LHCN-M2 (cell line): ENCODE measurements around the gene GALNTL6. TPM values are rescaled to one million over a fixed set of nuclear protein-coding genes. Genes with fewer than 3 reads are reported as not detected.
"Not testable (repeated sequence)": the region's sequence is repeated elsewhere in the genome, so short reads cannot be mapped to it uniquely, and the experiment has no call there.

Experiments used
- DNase-seq: peaks from one replicate; pipeline ENCODE4 v3.0.0-alpha.2; 2012; ENCODE audit warnings: low read depth
- total RNA-seq: library from RNA; depleted of rRNA; stranded (reverse); fragments of >200 nt; gene quantifications from 2 replicates; pipeline ENCODE4 v1.2.3, GENCODE V29; 2014

Gene GALNTL6
- total RNA-seq, 1 experiment from 2014 or later = 0.06 TPM

- DNase-seq = no peak
Observed at GRCh38 chr4:172379834-172380233, 566.6 kb downstream of the GALNTL6 start.

GRCh38 chr4:172390331-172390730 lies 577.1 kb downstream of the GALNTL6 start:
- peak; percentile 48 for DNase-seq

GRCh38 chr4:172392741-172393140 lies 579.5 kb downstream of the GALNTL6 start:
- DNase-seq = no peak

GRCh38 chr4:172393220-172393619 lies 580.0 kb downstream of the GALNTL6 start:
- no peak for DNase-seq

GRCh38 chr4:172404676-172405075 lies 591.5 kb downstream of the GALNTL6 start:
- DNase-seq = no peak

GRCh38 chr4:172410363-172410762 lies 597.2 kb downstream of the GALNTL6 start:
- no peak for DNase-seq

DNA sequence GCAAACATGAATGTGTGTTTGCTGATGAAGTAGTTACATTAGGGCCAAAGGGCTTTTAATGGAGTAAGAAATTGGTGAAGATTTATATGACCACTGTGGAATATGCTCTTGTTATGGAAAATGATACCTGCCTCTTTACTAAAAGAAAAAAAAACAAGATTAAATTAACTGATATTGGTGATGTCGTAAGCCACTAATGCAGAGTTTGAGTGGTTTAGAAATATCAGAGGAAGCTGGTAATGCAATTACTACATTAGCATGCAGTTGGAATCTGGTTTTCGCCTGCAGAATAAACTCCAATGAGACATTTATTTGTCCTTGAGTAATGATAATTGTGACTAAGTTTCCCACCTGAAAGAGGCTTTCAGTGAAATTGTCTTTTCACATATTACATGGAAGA lies 597.9 kb downstream of the GALNTL6 start:
- no peak for DNase-seq

DNA sequence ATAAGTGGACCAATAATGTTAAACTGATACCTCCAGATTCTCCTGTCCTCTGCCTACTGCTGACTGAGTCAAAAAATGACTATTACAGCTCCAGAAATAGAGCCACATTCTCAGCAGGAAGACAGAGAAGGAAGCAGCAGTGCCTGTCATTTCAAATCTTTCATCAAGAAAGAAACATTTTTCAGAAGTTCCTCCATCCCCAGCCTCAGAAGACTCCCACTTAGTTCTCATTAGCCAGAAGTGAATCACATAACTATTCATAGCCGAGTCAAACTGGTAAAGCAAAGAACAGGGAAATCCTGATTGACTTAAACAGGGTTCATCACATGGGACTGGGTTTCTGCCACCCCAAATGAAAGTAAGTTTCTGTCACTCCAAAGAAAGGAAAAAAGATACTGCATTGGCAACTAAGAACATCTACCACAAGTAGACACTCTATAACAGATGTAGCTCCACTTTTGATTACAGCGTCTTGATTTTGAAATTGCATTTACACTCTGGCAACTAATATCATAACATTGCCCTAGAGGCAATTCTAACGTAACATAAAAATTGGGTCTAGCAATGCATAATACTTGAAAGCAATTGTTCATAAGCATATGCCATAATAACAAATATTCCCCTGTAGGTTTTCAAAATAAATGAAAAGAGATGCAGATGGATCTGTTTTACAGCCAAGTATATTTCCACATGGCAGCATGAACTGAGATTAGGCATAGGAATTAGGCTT lies 599.8 kb downstream of the GALNTL6 start:
- DNase-seq = peak; percentile 59

GRCh38 chr4:172428979-172429378 lies 615.8 kb downstream of the GALNTL6 start:
- DNase-seq = not testable (repeated sequence)

DNA sequence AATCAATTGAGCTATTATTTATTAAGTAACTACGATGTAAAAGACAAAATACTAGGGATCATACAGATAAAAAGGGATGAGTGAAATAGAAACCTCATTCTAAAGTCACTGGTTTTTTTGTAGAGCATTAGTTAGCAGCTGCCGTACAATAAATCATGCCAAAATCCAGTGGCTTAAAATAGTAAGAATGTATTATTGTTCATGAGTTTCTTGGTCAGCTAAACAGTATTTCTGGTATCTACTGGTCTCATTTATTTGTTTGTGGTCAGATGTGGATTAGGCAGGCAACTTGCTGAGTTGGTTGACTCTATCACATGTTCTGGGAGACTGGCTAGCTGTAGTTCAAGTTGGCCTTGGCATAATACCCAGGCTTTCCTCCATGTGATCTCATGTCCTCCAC lies 667.3 kb downstream of the GALNTL6 start:
- DNase-seq = peak; percentile 97

DNA sequence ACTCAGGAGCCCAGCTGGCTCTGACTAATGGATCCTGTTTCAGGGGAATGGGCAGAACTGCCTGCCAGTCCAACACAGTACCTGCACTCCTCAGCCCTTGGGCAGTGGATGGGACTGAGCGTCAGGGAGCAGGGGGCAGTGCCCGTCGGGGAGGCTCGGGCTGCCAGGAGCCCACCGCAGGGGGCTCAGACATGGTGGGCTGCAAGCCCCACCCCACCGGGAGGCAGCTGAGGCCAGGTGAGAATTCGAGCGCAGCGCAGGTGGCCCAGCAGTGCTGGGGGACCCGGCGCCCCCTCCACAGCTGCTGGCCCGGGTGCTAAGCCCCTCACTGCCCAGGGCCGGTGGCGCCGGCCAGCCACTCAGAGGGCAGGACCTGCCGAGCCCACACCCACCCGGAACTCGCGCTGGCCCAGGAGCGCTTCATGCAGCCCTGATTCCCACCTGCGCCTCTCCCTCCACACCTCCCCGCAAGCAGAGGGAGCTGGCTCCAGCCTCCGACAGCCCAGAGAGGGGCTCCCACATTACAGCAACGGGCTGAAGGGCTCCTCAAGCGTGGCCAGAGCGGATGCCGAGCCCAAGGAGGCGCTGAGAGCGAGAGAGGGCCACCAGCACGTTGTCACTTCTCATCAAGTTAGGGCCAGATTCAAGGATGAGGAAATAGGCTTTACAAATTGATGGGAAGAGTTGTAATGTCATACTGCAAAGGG lies 668.8 kb downstream of the GALNTL6 start:
- no peak for DNase-seq

- DNase-seq = no peak
Observed at GRCh38 chr4:172485007-172485406, 671.8 kb downstream of the GALNTL6 start.

DNA sequence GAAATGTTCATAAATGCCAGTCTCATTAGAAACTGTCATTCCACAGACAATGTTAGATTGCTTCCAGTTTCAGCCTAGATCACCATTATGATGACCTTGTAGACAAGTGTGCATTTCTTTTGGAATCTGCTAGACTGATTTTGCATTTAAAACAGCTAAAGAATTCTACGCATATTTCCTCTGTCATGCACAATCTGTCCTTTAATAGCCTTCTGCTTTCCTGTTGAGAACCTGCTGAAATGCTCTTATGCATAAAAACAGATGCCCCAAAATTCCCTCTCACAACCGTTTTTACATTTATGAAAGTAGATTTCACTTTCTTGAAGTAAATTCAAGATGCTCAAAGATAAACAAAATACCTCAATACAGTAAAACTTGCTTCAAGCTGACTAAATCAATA lies 673.3 kb downstream of the GALNTL6 start:
- DNase-seq = no peak

GRCh38 chr4:172489861-172490260 lies 676.7 kb downstream of the GALNTL6 start:
- no peak for DNase-seq

- no peak for DNase-seq
Observed at GRCh38 chr4:172495769-172496168, 682.6 kb downstream of the GALNTL6 start.

- no peak for DNase-seq
Observed at GRCh38 chr4:172497321-172497720, 684.1 kb downstream of the GALNTL6 start.

- DNase-seq = no peak
Observed at GRCh38 chr4:172514011-172514410, 700.8 kb downstream of the GALNTL6 start.

DNA sequence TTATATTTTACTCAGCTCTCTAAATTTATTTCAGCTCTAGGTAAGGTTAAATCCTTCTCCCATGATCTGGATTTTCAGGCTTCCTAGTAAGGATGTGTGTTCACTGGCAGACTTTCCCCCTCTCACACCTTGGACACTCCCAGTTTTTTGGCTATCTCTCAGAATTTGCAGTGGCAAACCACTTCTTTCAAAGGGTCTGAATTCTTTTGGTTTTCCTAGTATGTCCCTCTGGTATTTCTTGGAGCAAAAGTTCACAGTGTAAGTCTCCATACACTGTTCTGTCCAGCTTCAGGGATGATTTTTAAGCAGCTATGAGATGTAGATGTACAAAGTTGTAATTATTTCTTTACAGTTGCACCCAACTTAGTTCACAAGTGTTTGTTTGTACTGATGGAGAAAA lies 701.6 kb downstream of the GALNTL6 start:
- DNase-seq = peak; percentile 30

- peak; percentile 90 for DNase-seq
Observed at GRCh38 chr4:172515266-172515879, 702.2 kb downstream of the GALNTL6 start.

DNA sequence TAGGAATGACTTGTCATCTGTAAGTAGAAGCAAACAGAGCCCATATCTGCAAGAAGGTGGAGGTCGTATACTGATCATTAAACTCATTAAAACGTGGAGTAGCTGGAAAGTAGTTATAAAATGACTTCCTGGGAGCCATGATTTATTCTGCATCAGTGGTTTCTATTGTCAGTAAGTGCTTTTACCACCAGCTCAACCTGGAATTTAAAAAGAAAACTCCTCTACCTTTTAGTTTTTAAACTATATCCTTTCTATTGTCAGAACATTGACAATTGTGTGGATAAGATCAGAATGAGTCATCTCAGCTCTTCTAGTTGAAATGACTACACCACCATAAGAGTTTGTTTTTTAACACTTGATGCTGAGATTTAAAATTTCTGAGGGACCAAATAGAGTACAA lies 704.2 kb downstream of the GALNTL6 start:
- DNase-seq = no peak

DNA sequence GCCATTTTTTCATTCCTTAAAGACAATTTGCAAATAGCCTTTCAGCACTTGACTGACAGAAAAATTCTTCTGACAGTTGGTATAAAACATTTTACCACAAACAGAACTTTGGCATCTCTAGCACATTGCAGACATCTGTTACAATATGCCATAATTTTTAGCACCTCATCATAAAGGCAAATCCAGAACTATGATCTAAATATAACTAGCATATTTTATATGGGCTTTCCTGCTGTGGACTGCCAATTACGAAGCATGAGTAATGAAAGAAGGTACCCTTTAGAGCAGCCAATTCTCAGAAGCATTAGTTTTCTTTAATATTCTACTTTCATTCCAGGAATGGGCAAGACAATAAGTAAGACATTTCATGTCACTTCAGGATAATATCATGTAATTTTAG lies 708.0 kb downstream of the GALNTL6 start:
- DNase-seq = peak; percentile 75

DNA sequence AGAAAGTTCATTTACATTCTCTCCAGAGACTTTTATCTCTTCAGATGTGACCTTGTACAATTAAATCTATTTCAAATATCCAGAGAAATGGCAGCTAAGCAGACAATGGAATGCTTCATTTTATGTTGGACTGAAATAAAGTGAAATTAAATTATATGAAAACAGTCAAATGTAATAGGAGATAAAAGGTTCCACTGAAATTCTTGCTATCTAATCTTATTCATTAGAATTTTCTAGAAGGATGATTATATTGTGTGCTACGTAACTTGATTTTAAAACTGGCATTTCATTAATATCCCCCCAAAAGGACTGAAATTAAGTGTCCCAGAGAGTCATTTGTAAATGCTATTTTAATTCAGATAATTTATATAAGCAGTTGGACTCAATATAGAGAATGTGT lies 708.5 kb downstream of the GALNTL6 start:
- no peak for DNase-seq

DNA sequence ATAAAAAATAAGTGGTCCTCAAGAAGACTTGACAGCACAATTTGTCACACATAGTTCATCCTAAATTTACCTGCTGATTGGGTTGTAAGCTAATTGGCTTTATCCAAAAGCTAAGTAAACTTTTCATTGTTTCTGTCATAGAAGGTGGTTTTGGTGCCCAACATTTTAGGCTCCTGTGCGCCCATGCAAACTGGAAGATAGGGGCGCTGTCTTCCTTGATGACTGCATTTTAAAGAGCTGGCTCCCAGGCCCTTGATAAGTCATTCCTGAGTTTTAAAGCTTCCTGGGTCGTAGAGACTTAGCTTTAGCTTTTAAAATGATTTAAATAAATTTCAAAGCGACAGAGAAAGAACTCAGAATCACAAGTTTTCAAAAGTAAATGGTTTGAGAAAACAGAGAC lies 730.0 kb downstream of the GALNTL6 start:
- DNase-seq = no peak
